IMR-90 (cell line): ENCODE measurements around the gene TFB1M. TPM values are rescaled to one million over a fixed set of nuclear protein-coding genes. Genes with fewer than 3 reads are reported as not detected.

ENCODE experiments used
- CTCF ChIP-seq: conservative IDR thresholded peaks from 2 replicates; pipeline ENCODE4 v1.5.1; 2012; ENCODE audit warnings: mild to moderate bottlenecking, low read depth, low read length, improper control_type of control experiment
- polyA plus RNA-seq, 3 experiments: library from polyadenylated mRNA; depleted of rRNA; stranded (reverse); fragments of >200 nt; gene quantifications; 2 replicates each; pipeline ENCODE4 v1.2.3, GENCODE V29; 2012; ENCODE audit warnings: low replicate concordance in 1 of 3
- total RNA-seq: library from RNA; depleted of rRNA; stranded (reverse); fragments of >200 nt; gene quantifications from 2 replicates; pipeline ENCODE4 v1.2.3, GENCODE V29; 2012

Gene TFB1M
- total and polyA plus RNA-seq, 2 of the 4 experiments (the other 2 are of a cell fraction) = 18.1 to 22.4 TPM

GRCh38 chr6:155327326-155328073 lies 13.2 kb upstream of the TFB1M start (continued):
- TF ChIP-seq CTCF = peak; percentile 91
